SH-SY5Y (cell line): ENCODE results near the gene BMP8A.

ENCODE experiments used
- GATA2 ChIP-seq: IDR thresholded peaks from 2 replicates; pipeline ENCODE4 v1.6.1; 2011; ENCODE audit warnings: mild to moderate bottlenecking, low read depth, low read length
- GATA3 ChIP-seq: IDR thresholded peaks from 2 replicates; pipeline ENCODE4 v1.6.1; 2011; ENCODE audit warnings: low read depth, mild to moderate bottlenecking, low read length, moderate library complexity

The BMP8A gene

DNA sequence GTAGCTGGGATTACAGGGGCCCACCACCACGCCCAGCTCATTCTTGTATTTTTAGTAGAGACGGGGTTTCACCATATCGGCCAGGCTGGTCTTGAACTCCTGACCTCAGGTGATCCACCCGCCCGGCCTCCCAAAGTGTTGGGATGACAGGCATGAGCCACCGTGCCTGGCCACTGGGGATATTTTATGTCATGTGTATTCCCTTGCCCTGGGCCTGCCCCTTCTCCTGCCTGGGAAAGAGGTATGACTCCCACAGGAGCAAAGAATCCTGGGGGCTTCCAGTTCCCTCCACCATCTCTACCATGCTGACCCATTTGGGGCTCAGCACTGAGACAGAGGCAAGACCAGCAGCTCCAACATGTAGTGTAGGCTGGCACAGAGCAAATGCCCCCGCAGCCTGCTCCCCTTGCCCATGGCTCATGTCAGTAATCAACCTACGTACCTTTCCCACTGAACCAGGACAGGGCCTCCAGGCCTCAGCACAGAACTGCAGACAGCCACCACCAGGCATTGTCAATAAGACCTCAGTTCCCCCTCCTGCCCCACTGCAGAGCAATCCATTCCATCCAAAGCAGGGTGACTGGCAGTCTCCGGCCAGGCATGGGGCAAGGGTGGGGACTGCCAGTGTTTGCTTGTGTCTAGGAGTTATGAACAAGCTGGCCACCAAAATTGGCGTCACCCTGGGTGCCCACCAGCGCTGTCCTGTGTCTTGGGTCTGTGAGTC is 35.2 kb downstream of the BMP8A start:
- TF ChIP-seq GATA2 (no peak), GATA3 (no peak)

DNA sequence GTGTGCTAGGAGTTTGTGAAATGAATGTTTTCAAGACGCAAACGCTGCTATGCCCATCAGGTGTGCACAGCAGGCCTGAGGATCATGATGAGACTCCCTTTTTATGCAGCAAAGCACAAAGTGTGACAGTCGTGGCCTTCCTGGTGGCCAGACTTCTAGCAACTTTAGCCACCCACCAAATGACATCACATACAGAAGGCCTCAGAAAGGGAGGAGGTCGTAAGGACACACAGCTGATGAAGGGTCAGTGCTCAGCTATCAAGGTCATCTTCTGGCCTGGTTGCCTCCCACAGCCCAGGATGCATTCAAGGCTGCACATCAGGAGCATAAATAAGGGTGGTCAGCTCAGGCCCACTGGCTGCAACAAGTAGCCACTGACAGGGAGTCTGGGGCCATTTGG is 36.6 kb downstream of the BMP8A start:
- TF ChIP-seq GATA2 (no peak), GATA3 (no peak)

DNA sequence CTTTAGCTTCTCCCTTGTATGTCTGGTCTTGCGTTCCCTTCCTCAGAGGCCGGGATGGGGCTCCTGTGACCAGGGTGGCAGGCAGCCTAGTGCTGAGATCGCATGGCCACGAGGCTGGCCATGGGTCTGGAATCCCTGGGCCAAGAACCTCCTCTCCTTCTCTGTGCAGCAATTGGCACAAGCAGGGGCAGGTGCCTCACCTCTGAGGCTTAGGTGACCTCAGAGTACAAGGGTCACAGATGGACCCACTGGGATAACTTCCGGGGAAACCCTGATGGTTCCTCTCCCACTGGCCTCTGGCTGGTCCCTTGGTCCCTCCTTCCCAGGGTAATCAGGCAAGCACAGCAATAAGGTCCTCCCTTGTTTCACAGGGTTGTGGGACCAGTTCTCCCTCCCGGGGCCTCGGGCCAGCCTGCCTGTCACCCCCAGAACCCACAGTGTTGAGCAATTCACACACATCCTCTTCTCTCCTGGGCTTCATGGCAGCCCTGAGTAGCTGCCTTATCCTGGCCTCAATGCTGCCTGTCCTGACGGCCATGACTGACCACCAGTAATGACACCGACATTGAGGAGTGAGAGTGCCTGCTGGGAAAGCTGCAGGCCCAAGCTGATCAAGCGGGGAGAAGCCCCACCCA is 38.6 kb downstream of the BMP8A start:
- TF ChIP-seq GATA2 (no peak), GATA3 (no peak)

- TF ChIP-seq GATA2 (no peak), GATA3 (no peak)
These were observed 40.1 kb downstream of the BMP8A start for GRCh38 chr1:39531526-39531925.

DNA sequence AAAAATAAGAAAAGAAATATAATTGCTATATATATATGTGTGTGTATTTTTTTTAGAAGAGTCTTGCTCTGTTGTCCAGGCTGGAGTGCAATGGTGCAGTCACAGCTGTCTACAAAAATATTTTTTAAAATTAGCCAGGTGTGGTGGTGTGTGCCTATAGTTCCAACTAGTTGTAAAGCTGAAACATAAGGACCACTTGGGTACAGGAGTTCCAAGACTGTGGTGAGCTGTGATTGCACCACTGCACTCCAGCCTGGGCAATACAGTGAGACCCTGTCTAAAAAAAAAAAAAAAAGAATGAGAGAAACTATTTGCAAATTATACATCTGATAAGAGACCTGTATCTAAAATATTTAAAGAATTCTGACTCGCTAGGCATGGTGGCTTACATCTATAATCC is 42.0 kb downstream of the BMP8A start:
- TF ChIP-seq GATA3 (no peak), GATA2 (no peak)

GRCh38 chr1:39538531-39539251 is 47.3 kb downstream of the BMP8A start:
- TF ChIP-seq GATA3 (no peak), GATA2 (no peak)

- TF ChIP-seq GATA3 (no peak), GATA2 (no peak)
These were observed 47.9 kb downstream of the BMP8A start for GRCh38 chr1:39539252-39539790.

DNA sequence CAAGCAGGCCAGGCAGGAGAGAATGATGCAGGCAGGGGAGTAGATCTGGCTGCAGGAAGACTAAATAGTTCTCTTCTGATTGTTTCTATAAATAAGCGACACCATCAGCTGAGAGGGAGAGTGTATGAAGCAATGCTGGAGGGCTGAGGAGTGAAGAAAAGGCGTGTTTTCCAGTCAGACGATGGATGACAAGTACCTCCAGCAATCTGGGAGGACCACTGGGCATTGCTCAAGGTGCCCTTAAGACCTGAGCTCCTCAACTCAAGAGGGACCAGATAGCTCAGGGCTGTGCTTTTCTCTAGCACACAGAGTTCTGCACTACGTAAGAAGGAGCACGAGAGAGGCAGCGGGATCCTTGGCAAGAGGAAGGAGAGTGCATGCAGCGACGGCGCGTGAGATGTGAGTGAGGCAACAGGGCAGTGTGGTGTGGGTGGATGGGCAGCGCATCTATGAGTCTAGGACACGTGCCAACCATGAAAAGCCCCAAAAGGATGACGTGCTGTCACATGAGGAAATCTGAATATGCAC is 49.1 kb downstream of the BMP8A start:
- no peak for TF ChIP-seq GATA2
- TF ChIP-seq GATA3, result no peak

DNA sequence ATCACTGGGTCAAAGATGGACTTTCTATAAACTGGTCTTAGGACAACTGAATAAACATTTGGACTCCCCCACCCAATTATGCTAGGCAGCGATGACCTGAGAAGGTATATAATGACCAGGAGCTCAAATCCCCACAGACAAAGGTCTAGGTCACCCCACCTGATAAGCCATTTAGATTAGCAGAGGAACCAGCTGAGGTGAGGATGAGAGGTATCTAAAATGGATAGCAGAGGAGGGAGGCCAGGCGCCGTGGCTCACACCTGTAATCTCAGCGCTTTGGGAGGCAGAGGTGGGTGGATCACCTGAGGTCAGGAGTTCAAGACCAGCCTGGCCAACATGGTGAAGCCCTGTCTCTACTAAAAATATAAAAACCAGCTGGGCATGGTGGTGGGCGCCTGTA is 51.5 kb downstream of the BMP8A start:
- TF ChIP-seq GATA2 (no peak), GATA3 (no peak)

DNA sequence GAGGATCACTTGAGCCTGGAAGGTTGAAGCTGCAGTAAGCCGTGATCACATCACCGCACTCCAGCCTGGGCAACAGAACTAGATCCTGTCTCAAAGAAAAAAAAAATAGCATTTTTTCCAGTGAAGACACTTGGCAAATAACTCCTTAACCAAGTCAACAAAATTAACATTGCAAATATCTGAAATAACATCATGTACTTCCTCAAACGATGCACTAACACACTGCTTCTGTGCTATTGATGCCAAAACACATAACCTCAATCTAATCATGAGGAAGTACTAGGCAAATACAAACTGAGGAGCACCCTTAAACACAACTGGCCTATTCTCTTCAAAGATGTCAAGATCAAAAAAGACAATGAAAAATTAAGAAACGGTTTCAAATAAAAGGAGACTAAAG is 52.9 kb downstream of the BMP8A start:
- TF ChIP-seq GATA2 (no peak), GATA3 (no peak)

DNA sequence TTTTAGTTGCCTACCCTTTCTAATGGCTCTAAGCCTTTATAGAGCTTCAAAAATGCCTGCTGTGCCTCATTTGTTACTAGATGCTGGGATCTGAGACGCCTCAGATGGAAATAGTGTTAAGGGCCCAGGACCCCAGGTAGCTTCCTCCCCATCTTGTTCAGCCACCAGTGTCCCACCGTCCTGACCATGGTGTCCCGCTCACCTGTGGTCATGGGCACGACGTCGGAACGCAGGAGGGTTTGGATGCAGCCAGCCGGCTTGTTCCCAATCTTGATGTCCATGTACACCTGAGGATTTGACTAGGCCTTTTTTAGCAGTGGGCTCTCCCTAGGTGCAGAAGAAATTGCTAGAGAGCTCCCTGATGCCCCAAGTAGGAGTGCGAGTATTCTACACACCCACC is 54.1 kb downstream of the BMP8A start:
- TF ChIP-seq GATA2 (no peak), GATA3 (no peak)

GRCh38 chr1:39554277-39554676 is 62.8 kb downstream of the BMP8A start:
- TF ChIP-seq GATA2, result no peak
- no peak for TF ChIP-seq GATA3

DNA sequence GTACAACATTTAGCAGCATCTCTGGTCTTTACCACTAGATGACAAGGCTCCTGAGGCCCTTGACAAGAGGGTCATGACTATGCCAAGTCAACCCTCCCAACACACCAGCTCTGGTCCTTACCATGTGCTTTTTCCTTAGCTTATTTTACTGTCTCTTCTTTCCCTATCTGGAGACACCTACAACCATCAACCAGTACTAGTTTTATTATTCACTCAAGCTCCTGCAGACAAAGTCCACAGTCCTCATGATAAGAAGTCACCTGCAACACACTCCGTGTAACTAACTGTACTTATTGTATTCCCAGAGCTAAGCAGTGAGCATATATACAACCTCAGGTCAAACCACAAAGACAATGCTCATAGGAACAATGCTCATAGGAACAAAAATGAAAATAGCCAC is 69.8 kb downstream of the BMP8A start:
- TF ChIP-seq GATA3 (no peak), GATA2 (no peak)

DNA sequence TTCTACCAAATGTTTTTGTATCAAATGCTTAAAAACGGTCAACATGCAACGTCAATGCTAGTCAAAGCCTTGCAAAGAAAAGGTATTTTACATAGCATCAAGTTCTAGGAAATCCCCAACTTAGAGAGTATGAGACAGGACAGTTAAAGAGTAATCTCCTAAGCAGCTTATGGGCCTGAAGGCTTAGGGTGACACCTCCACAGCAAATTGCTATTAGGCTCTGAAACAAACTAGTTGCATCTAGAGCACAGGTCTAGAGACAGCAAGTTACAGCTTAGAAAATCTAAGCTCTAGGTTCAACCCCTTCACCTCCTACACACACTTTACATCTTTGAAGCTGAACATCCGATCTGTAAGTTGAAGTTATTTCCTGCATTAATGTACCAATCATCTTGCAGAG is 71.5 kb downstream of the BMP8A start:
- no peak for TF ChIP-seq GATA3
- no peak for TF ChIP-seq GATA2
